HFFc6 (cell line): ENCODE data around the gene NFIA. TPM values are rescaled to one million over a fixed set of nuclear protein-coding genes. Genes with fewer than 3 reads are reported as not detected.

Experiments
- DNase-seq: peaks from one replicate; pipeline ENCODE4 v3.0.0-alpha.2; 2018
- H3K27ac Mint-ChIP-seq: 2 replicates; pipeline ENCODE4 v1.8.0; 2020; ENCODE audit warnings: mild to moderate bottlenecking, mixed read lengths
- H3K27me3 Mint-ChIP-seq: 2 replicates; pipeline ENCODE4 v1.8.0; 2021; ENCODE audit warnings: mild to moderate bottlenecking, moderate library complexity, mixed read lengths; ENCODE audit not compliant: insufficient read depth
- H3K36me3 Mint-ChIP-seq: 2 replicates; pipeline ENCODE4 v1.8.0; 2021; ENCODE audit warnings: low read depth, mixed read lengths
- H3K4me1 Mint-ChIP-seq: 2 replicates; pipeline ENCODE4 v1.8.0; 2020; ENCODE audit warnings: low read depth, mixed read lengths
- H3K4me3 Mint-ChIP-seq: 2 replicates; pipeline ENCODE4 v1.8.0; 2020; ENCODE audit warnings: mild to moderate bottlenecking, moderate library complexity, mixed read lengths
- H3K9me3 Mint-ChIP-seq: 2 replicates; pipeline ENCODE4 v1.8.0; 2020; ENCODE audit warnings: mild to moderate bottlenecking, mixed read lengths
- total RNA-seq, 6 experiments: library from RNA; stranded (reverse); fragmentation: NEBNext Ultra II Directional; extraction: Animal tissue kit (Norgen Biotek cat#: 25700); gene quantifications; 2 replicates in 1 of 6; 3 replicates in 5 of 6; pipeline ENCODE4 v1.2.3, GENCODE V29; 2021
- TF ChIP-seq, protein P1 (sequence below): fragments of 200-600 bp; sonication (generic); IDR thresholded peaks from 2 replicates; pipeline ENCODE4 v1.5.0; 2021; ENCODE audit warnings: antibody characterized with exemption, mild to moderate bottlenecking

Gene NFIA
- total RNA-seq, 6 experiments from 2014 or later = 8.5 to 11.3 (median 10.4) TPM

DNA sequence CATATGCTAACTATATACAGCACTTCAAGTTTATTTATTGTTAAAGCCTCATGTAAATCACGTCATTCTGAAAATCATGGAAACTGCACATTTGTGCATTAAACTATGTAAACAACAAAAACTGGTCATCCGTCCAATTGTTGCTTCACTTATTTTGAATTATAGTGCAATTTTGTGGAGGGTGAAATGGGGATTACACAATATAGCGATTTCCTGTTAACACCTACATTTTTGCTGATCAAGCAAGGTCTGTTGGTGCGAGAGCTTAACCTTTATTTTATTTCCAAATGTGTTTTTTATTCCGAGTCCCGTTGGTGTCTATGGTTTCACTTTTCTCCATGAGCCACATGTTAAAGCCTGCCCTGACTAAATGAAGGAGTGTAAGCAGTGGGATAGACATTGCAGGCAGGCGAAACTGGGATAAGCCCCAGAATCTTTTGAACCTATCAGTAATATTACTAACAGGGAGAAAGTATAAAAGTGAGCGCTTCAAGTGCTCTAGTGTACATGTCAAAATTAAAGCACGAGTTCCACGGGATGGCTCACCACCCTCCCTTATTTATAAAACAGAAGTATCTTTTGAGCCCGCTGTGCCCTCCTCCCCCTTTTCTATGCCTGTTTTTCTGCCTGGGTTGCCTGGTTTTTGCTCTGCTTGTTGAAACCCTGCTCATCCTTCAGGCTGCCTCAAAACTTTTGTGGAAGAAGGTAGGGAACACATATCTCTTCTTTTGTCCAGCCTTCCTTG, 120.7 kb downstream of the NFIA start:
- Mint-ChIP-seq H3K9me3 (no peaks in the 10 kb centered on the region), H3K27me3 (no peaks in the 10 kb centered on the region; the same call in 1 of the 2 replicates), H3K27ac (peak overlapping the region; percentile 63; the same call in 1 of the 2 replicates), H3K36me3 (no peaks in the 10 kb centered on the region), H3K4me1 (peaks cover 14% of the 10 kb centered on the region), H3K4me3 (peak overlapping the region; percentile 83)
- no peak for DNase-seq
- TF ChIP-seq, protein P1, sequence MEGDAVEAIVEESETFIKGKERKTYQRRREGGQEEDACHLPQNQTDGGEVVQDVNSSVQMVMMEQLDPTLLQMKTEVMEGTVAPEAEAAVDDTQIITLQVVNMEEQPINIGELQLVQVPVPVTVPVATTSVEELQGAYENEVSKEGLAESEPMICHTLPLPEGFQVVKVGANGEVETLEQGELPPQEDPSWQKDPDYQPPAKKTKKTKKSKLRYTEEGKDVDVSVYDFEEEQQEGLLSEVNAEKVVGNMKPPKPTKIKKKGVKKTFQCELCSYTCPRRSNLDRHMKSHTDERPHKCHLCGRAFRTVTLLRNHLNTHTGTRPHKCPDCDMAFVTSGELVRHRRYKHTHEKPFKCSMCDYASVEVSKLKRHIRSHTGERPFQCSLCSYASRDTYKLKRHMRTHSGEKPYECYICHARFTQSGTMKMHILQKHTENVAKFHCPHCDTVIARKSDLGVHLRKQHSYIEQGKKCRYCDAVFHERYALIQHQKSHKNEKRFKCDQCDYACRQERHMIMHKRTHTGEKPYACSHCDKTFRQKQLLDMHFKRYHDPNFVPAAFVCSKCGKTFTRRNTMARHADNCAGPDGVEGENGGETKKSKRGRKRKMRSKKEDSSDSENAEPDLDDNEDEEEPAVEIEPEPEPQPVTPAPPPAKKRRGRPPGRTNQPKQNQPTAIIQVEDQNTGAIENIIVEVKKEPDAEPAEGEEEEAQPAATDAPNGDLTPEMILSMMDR = no peak

DNA sequence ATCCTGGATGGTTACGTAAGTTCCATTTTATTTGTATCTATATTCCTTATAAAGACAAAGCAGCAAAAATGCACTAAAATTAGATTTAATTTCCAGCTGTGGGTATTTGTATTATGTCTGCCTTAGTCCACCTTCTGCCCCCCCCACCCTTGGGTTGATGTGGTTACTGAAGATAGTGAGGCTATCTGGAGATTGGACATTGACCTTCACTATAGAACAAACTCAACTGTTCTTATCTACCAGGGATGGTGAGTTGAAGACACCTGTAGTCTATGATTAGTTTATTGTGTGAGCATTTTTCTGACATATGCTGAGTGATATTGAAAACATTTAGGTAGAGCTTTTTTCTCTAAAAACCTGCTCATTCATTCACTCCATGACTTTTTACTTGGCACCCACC, 122.2 kb downstream of the NFIA start:
- H3K27ac Mint-ChIP-seq = no peak overlapping the region
- H3K4me3 Mint-ChIP-seq = no peak overlapping the region
- no peaks in the 10 kb centered on the region for H3K36me3 Mint-ChIP-seq

DNA sequence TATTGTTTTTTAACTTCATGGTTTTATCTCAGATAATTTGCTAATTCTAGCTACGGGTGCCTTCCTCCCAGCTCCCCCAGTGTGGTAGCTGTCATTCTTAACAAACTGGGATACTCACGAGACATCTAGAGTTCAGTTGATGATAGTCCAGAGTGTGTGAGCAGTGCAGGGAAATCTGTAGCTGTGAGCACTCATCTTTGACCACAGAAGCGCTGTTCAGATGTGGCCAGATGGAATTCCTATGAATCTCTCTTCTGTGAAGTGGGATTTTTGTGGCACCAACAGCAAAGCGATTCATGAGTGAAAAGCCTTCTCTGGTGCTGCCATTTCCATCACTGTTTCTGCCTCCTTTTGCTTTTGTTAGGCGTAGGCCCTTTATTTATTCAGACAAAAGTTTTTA, 125.1 kb downstream of the NFIA start:
- no peak for DNase-seq
- Mint-ChIP-seq H3K4me3 (no peak overlapping the region), H3K36me3 (no peaks in the 10 kb centered on the region), H3K4me1 (peaks cover 19% of the 10 kb centered on the region), H3K27ac (no peak overlapping the region), H3K27me3 (no peaks in the 10 kb centered on the region), H3K9me3 (no peaks in the 10 kb centered on the region)
- TF ChIP-seq, protein P1 = no peak

More for the DNA sequence above, 122.2 kb downstream of the NFIA start:
- H3K27me3 Mint-ChIP-seq = no peaks in the 10 kb centered on the region; the same call in 1 of the 2 replicates
- TF ChIP-seq, protein P1 = no peak
- H3K9me3 Mint-ChIP-seq = no peaks in the 10 kb centered on the region
- no peak for DNase-seq
- H3K4me1 Mint-ChIP-seq = peaks cover 14% of the 10 kb centered on the region

DNA sequence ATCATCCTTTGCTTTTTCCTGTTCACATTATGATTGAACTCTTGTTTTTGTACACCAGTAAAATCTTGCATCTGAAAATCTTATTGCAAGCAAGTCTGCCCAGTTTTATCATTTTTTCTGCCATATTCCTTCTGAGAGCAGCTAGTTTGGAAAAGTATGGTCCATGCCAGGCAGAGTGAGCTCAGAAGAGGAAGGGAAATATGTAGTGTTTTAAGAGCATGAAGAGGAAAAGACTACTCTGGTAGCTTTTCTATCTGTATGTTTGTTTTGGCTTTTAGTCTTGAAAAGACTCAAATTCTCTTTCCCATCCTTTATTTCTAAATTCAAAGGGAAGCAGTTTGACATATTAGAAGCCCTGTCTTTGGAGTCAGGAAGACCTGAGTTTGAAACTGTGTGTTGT, 125.8 kb downstream of the NFIA start:
- Mint-ChIP-seq H3K9me3 (no peaks in the 10 kb centered on the region), H3K27me3 (no peaks in the 10 kb centered on the region), H3K4me1 (peaks cover 12% of the 10 kb centered on the region), H3K36me3 (no peaks in the 10 kb centered on the region), H3K4me3 (no peak overlapping the region), H3K27ac (no peak overlapping the region)
- DNase-seq = no peak
- TF ChIP-seq, protein P1 = no peak

DNA sequence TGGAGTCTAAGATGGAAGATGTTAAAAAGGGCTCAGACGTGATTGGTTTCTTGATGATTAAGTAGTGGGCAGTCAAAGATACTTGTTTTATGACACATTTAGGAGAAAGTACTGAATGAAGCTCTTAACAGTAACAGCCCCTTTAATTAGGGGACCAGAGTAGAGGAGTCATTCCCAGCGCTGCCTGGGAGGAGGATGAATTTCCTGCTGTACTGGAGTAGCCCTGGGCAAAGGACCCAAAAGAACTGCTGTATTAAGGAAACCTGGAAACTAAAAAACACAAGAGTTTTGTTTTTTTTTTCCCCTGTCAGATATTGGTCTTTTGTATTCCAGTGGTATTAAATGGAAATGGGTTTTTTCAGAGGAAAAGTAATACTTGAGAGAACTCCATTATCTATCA, 126.5 kb downstream of the NFIA start:
- no peak overlapping the region for H3K4me3 Mint-ChIP-seq
- no peak overlapping the region for H3K27ac Mint-ChIP-seq
- peaks cover 6% of the 10 kb centered on the region; the same call in 1 of the 2 replicates for H3K4me1 Mint-ChIP-seq
- no peak for DNase-seq
- TF ChIP-seq, protein P1 = no peak
- H3K9me3 Mint-ChIP-seq = no peaks in the 10 kb centered on the region
- no peaks in the 10 kb centered on the region for H3K36me3 Mint-ChIP-seq
- H3K27me3 Mint-ChIP-seq = no peaks in the 10 kb centered on the region
